Mammary epithelial cell (primary cell): ENCODE results near the gene TMEM232.

ENCODE experiments used
- EZH2 ChIP-seq: IDR thresholded peaks from 2 replicates; pipeline ENCODE4 v1.6.1; 2012; ENCODE audit warnings: low read length, inconsistent platforms, borderline replicate concordance
- TF ChIP-seq, protein P1 (sequence below), 2 donors: IDR thresholded peaks in 1 of 2; conservative IDR thresholded peaks in 1 of 2; 2 replicates each; pipeline ENCODE4 v1.5.1; 2011 to 2012; ENCODE audit warnings: inconsistent platforms in 2 of 2, low read length in 2 of 2, mild to moderate bottlenecking in 2 of 2, control low read depth in 1 of 2, low read depth in 1 of 2; ENCODE audit not compliant: insufficient read depth in 1 of 2; ENCODE audit errors: extremely low read depth in 1 of 2

DNA sequence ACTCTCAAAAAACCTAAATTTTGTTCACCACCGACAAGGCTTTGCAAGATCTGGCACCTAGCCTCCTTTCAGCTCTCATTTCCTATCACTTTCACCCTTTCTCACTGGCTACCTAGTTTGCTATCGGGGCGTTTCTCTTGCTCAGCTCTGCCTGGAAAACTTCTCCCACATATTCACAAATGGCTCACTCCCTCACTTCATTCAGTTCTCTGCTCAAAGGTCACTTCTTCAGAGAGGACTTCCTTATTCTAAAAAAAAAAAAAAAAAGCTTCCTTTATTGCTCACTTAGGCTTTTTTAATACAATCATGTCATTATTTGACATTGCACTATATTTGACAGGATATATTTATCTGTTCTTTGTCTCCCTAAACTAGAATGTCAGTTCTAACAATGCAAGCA lies 10.3 kb upstream of the TMEM232 start:
- TF ChIP-seq, protein P1, sequence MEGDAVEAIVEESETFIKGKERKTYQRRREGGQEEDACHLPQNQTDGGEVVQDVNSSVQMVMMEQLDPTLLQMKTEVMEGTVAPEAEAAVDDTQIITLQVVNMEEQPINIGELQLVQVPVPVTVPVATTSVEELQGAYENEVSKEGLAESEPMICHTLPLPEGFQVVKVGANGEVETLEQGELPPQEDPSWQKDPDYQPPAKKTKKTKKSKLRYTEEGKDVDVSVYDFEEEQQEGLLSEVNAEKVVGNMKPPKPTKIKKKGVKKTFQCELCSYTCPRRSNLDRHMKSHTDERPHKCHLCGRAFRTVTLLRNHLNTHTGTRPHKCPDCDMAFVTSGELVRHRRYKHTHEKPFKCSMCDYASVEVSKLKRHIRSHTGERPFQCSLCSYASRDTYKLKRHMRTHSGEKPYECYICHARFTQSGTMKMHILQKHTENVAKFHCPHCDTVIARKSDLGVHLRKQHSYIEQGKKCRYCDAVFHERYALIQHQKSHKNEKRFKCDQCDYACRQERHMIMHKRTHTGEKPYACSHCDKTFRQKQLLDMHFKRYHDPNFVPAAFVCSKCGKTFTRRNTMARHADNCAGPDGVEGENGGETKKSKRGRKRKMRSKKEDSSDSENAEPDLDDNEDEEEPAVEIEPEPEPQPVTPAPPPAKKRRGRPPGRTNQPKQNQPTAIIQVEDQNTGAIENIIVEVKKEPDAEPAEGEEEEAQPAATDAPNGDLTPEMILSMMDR (conservative IDR thresholded peaks at IDR 0.05 in 1 of 2, IDR thresholded peaks at IDR 0.05 in 1 of 2; ENCODE audit: extremely low read depth in 1 of 2, insufficient read depth in 1 of 2, low read depth in 1 of 2, low read length in 2 of 2), result no peak
- no peak for TF ChIP-seq EZH2
